ENCODE results near the gene RPP38. TPM values are rescaled to one million over a fixed set of nuclear protein-coding genes. Genes with fewer than 3 reads are reported as not detected.

The RPP38 gene
- total and polyA plus RNA-seq, 2 donors (not counting 1 experiment from before 2014, with no cell fraction given): 15.4 to 26.4 TPM

GRCh38 chr10:15053061-15053460 lies 44.1 kb upstream of the RPP38 start:
- Histone ChIP-seq H3K36me3 (ENCODE audit: control insufficient read depth, insufficient read depth, low read length) (no peaks in the 10 kb centered on the region), H3K9ac (ENCODE audit: insufficient read depth, low read length) (no peak overlapping the region), H3K9me3 (ENCODE audit: control insufficient read depth, insufficient read depth, low read depth, low read length) (no peaks in the 10 kb centered on the region), H3K4me3 (replicated peaks in 1 of 4; ENCODE audit: control extremely low read depth in 1 of 4, insufficient read depth in 1 of 4, low read depth in 3 of 4, low read length in 4 of 4) (no peak overlapping the region), H3K4me2 (ENCODE audit: extremely low read depth, insufficient read depth, low read length) (no peak overlapping the region), H3K27ac (ENCODE audit: insufficient read depth, low read length) (no peak overlapping the region), H2AFZ (ENCODE audit: low read length) (no peak overlapping the region), H3K4me1 (ENCODE audit: control insufficient read depth, extremely low read depth, insufficient read depth, low read length) (no peaks in the 10 kb centered on the region), H3K27me3 (ENCODE audit: control insufficient read depth, insufficient read depth, low read length) (no peaks in the 10 kb centered on the region), H3K79me2 (ENCODE audit: control insufficient read depth, insufficient read depth, low read length) (no peaks in the 10 kb centered on the region), H4K20me1 (ENCODE audit: control insufficient read depth, extremely low read depth, insufficient read depth, low read length) (no peaks in the 10 kb centered on the region)
- no peak for TF ChIP-seq CTCF (conservative IDR thresholded peaks at IDR 0.05 in 1 of 2, IDR thresholded peaks at IDR 0.05 in 1 of 2; ENCODE audit: low read depth in 1 of 2, low read length in 2 of 2)
- no peak for TF ChIP-seq EZH2 (IDR thresholded peaks at IDR 0.05; ENCODE audit: low read length, missing control alignments)
- DNase-seq (ENCODE audit: low read depth in 2 of 2): no peak

- no peak overlapping the region for H3K4me3 ChIP-seq (replicated peaks in 1 of 4; ENCODE audit: control extremely low read depth in 1 of 4, insufficient read depth in 1 of 4, low read depth in 3 of 4, low read length in 4 of 4)
- H3K4me2 ChIP-seq (ENCODE audit: extremely low read depth, insufficient read depth, low read length): no peak overlapping the region
- no peak for DNase-seq (ENCODE audit: low read depth in 2 of 2)
- no peaks in the 10 kb centered on the region for H3K4me1 ChIP-seq (ENCODE audit: control insufficient read depth, extremely low read depth, insufficient read depth, low read length)
- no peaks in the 10 kb centered on the region for H4K20me1 ChIP-seq (ENCODE audit: control insufficient read depth, extremely low read depth, insufficient read depth, low read length)
- no peaks in the 10 kb centered on the region for H3K9me3 ChIP-seq (ENCODE audit: control insufficient read depth, insufficient read depth, low read depth, low read length)
- H3K27me3 ChIP-seq (ENCODE audit: control insufficient read depth, insufficient read depth, low read length): no peaks in the 10 kb centered on the region
- no peak for TF ChIP-seq CTCF (conservative IDR thresholded peaks at IDR 0.05 in 1 of 2, IDR thresholded peaks at IDR 0.05 in 1 of 2; ENCODE audit: low read depth in 1 of 2, low read length in 2 of 2)
- no peak for TF ChIP-seq EZH2 (IDR thresholded peaks at IDR 0.05; ENCODE audit: low read length, missing control alignments)
- H3K9ac ChIP-seq (ENCODE audit: insufficient read depth, low read length): no peak overlapping the region
- no peak overlapping the region for H3K27ac ChIP-seq (ENCODE audit: insufficient read depth, low read length)
- H3K36me3 ChIP-seq (ENCODE audit: control insufficient read depth, insufficient read depth, low read length): no peaks in the 10 kb centered on the region
- no peaks in the 10 kb centered on the region for H3K79me2 ChIP-seq (ENCODE audit: control insufficient read depth, insufficient read depth, low read length)
- H2AFZ ChIP-seq (ENCODE audit: low read length): no peak overlapping the region
Observed at GRCh38 chr10:15058689-15059088, 38.5 kb upstream of the RPP38 start.

GRCh38 chr10:15059914-15060313 lies 37.2 kb upstream of the RPP38 start:
- TF ChIP-seq CTCF (conservative IDR thresholded peaks at IDR 0.05 in 1 of 2, IDR thresholded peaks at IDR 0.05 in 1 of 2; ENCODE audit: low read depth in 1 of 2, low read length in 2 of 2): no peak
- TF ChIP-seq EZH2 (IDR thresholded peaks at IDR 0.05; ENCODE audit: low read length, missing control alignments): no peak
- H3K4me3 ChIP-seq (replicated peaks in 1 of 4; ENCODE audit: control extremely low read depth in 1 of 4, insufficient read depth in 1 of 4, low read depth in 3 of 4, low read length in 4 of 4): no peak overlapping the region
- no peak for DNase-seq (ENCODE audit: low read depth in 2 of 2)
- no peak overlapping the region for H2AFZ ChIP-seq (ENCODE audit: low read length)
- no peaks in the 10 kb centered on the region for H4K20me1 ChIP-seq (ENCODE audit: control insufficient read depth, extremely low read depth, insufficient read depth, low read length)
- H3K27ac ChIP-seq (ENCODE audit: insufficient read depth, low read length): no peak overlapping the region
- no peaks in the 10 kb centered on the region for H3K27me3 ChIP-seq (ENCODE audit: control insufficient read depth, insufficient read depth, low read length)
- no peaks in the 10 kb centered on the region for H3K36me3 ChIP-seq (ENCODE audit: control insufficient read depth, insufficient read depth, low read length)
- no peaks in the 10 kb centered on the region for H3K79me2 ChIP-seq (ENCODE audit: control insufficient read depth, insufficient read depth, low read length)
- no peaks in the 10 kb centered on the region for H3K9me3 ChIP-seq (ENCODE audit: control insufficient read depth, insufficient read depth, low read depth, low read length)
- no peaks in the 10 kb centered on the region for H3K4me1 ChIP-seq (ENCODE audit: control insufficient read depth, extremely low read depth, insufficient read depth, low read length)
- no peak overlapping the region for H3K9ac ChIP-seq (ENCODE audit: insufficient read depth, low read length)
- no peak overlapping the region for H3K4me2 ChIP-seq (ENCODE audit: extremely low read depth, insufficient read depth, low read length)
